DND-41 (cell line): ENCODE results near the gene ARHGAP25.

Experiments
- ATAC-seq: fragments of 200-7000 bp; cut with Tn5 transposase; 3 replicates; pipeline ENCODE4 v1.9.1; 2021; ENCODE audit warnings: low read depth; ENCODE audit not compliant: insufficient read depth
- DNase-seq: peaks from one replicate; pipeline ENCODE4 v3.0.0-alpha.2; 2020
- H2AFZ ChIP-seq: 2 replicates; pipeline ENCODE4 v1.6.0; 2012; ENCODE audit warnings: low read depth, low read length
- H3K27ac ChIP-seq: 2 replicates; pipeline ENCODE4 v1.5.1; 2012; ENCODE audit warnings: low read length, inconsistent platforms
- H3K27me3 ChIP-seq: fragments of 200-600 bp; sonication (generic); 2 replicates; pipeline ENCODE4 v1.6.0; 2012; ENCODE audit warnings: low read length, mild to moderate bottlenecking, inconsistent platforms; ENCODE audit not compliant: insufficient read depth, poor library complexity
- H3K36me3 ChIP-seq: 2 replicates; pipeline ENCODE4 v1.5.1; 2012; ENCODE audit warnings: low read length, inconsistent platforms; ENCODE audit not compliant: insufficient read depth
- H3K4me1 ChIP-seq: 2 replicates; pipeline ENCODE4 v1.5.1; 2012; ENCODE audit warnings: mild to moderate bottlenecking, low read length; ENCODE audit not compliant: insufficient read depth
- H3K4me2 ChIP-seq: 2 replicates; pipeline ENCODE4 v1.6.0; 2012; ENCODE audit warnings: mild to moderate bottlenecking, moderate library complexity, low read length, inconsistent platforms; ENCODE audit not compliant: insufficient read depth
- H3K4me3 ChIP-seq, 2 experiments: fragments of 200-600 bp in 1 of 2; shearing (Covaris generic) in 1 of 2; 2 replicates each; pipeline ENCODE4 v1.5.1; 2012 to 2016; ENCODE audit warnings: inconsistent platforms in 2 of 2, low read length in 2 of 2, mild to moderate bottlenecking in 2 of 2, low read depth in 1 of 2, moderate library complexity in 1 of 2
- H3K79me2 ChIP-seq: 2 replicates; pipeline ENCODE4 v1.6.0; 2012; ENCODE audit warnings: low read length, inconsistent platforms; ENCODE audit not compliant: insufficient read depth
- H3K9ac ChIP-seq: 2 replicates; pipeline ENCODE4 v1.6.0; 2012; ENCODE audit warnings: low read depth, mild to moderate bottlenecking, inconsistent platforms, low read length, moderate library complexity
- H3K9me3 ChIP-seq: 2 replicates; pipeline ENCODE4 v1.5.1; 2012; ENCODE audit warnings: low read length, moderate library complexity, mild to moderate bottlenecking, inconsistent platforms; ENCODE audit not compliant: insufficient read depth, severe bottlenecking
- H4K20me1 ChIP-seq: 2 replicates; pipeline ENCODE4 v1.6.0; 2012; ENCODE audit warnings: low read length; ENCODE audit not compliant: insufficient read depth
- CTCF ChIP-seq: IDR thresholded peaks from 2 replicates; pipeline ENCODE4 v1.5.1; 2012; ENCODE audit warnings: borderline replicate concordance, low read length, moderate library complexity, mild to moderate bottlenecking; ENCODE audit not compliant: poor library complexity, severe bottlenecking; ENCODE audit errors: extremely low read depth
- EZH2 ChIP-seq: IDR thresholded peaks from 3 replicates; pipeline ENCODE4 v1.6.1; 2012; ENCODE audit warnings: borderline replicate concordance, low read depth, mild to moderate bottlenecking, moderate library complexity, low read length, inconsistent platforms; ENCODE audit not compliant: severe bottlenecking

Gene ARHGAP25

GRCh38 chr2:68714866-68715265, 19.7 kb upstream of the ARHGAP25 start:
- Histone ChIP-seq H3K4me2 (0 out of 2 replicates have a peak overlapping the region, but pooled peaks have one; percentile 0), H2AFZ (peak overlapping the region; percentile 48), H3K9me3 (no peaks in the 10 kb centered on the region), H3K9ac (no peak overlapping the region; the same call in 1 of the 2 replicates), H3K4me3 (no peak overlapping the region), H4K20me1 (no peaks in the 10 kb centered on the region), H3K4me1 (peaks cover 25% of the 10 kb centered on the region), H3K79me2 (no peaks in the 10 kb centered on the region), H3K27me3 (no peaks in the 10 kb centered on the region), H3K36me3 (no peaks in the 10 kb centered on the region), H3K27ac (peak overlapping the region; percentile 72)
- DNase-seq (peak; percentile 54), ATAC-seq (peak; percentile 80)
- no peak for TF ChIP-seq EZH2
- TF ChIP-seq CTCF: no peak

DNA sequence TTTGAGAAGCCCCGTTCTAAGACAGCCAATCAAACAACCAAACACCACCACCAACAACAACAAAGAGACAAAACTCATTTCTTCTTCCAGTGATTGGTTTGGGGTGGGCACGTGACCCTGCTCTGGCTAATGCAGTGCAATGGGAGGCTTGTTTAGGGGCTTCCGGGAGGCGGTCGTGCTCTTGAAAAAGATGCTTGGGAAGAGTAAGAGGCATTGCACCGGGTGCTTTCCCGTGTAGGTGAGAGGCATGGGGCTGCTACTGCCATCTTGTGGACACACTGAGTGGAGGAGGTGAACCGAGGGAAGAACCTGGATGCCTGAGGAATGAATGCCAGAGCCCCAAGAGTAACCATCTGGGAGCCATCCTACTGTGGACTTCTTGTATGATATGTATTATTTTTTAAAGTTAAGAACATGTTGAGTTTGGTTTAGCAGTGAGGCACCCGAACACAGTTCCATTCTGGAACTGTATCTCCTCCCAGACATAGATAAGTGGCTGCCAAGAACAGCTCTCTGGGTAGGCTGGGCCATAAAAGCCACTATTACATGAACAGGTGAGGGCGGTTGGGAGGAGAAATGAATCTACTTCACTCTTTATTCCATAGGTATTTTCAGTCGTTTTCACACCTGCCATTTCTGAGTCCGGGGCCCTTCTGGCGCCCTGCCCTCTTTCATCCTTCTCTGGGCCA, 19.1 kb upstream of the ARHGAP25 start:
- H3K9me3 ChIP-seq: no peaks in the 10 kb centered on the region
- no peaks in the 10 kb centered on the region for H4K20me1 ChIP-seq
- no peak overlapping the region; the same call in 1 of the 2 replicates for H3K9ac ChIP-seq
- H2AFZ ChIP-seq: peak overlapping the region; percentile 48
- no peak overlapping the region for H3K4me3 ChIP-seq
- TF ChIP-seq CTCF (peak; percentile 69), EZH2 (no peak)
- no peak overlapping the region for H3K4me2 ChIP-seq
- no peaks in the 10 kb centered on the region for H3K79me2 ChIP-seq
- peaks cover 29% of the 10 kb centered on the region for H3K4me1 ChIP-seq
- H3K27me3 ChIP-seq: no peaks in the 10 kb centered on the region
- H3K36me3 ChIP-seq: no peaks in the 10 kb centered on the region
- peak; percentile 63; the same call in 2 of the 3 replicates for ATAC-seq
- H3K27ac ChIP-seq: peak overlapping the region; percentile 72
- peak; percentile 52 for DNase-seq

GRCh38 chr2:68716604-68717304, 17.9 kb upstream of the ARHGAP25 start:
- Histone ChIP-seq H3K9me3 (no peaks in the 10 kb centered on the region), H3K4me3 (no peak overlapping the region), H3K4me2 (no peak overlapping the region), H3K27me3 (no peaks in the 10 kb centered on the region), H4K20me1 (no peaks in the 10 kb centered on the region), H2AFZ (no peak overlapping the region), H3K27ac (no peak overlapping the region), H3K4me1 (peaks cover 41% of the 10 kb centered on the region), H3K36me3 (no peaks in the 10 kb centered on the region), H3K9ac (no peak overlapping the region), H3K79me2 (no peaks in the 10 kb centered on the region)
- DNase-seq: no peak
- no peak for ATAC-seq
- no peak for TF ChIP-seq CTCF
- no peak for TF ChIP-seq EZH2
